GM23248 (cell line): ENCODE measurements around the gene ZSCAN4. TPM values are rescaled to one million over a fixed set of nuclear protein-coding genes. Genes with fewer than 3 reads are reported as not detected.

Experiments
- DNase-seq: peaks from one replicate; pipeline ENCODE4 v3.0.0-alpha.2; 2015
- H2AFZ ChIP-seq: fragments of 200-600 bp; sonication (generic); 2 replicates; pipeline ENCODE4 v1.6.1; 2016; ENCODE audit warnings: antibody characterized with exemption
- H3F3A ChIP-seq: fragments of 200-600 bp; sonication (generic); 2 replicates; pipeline ENCODE4 v1.6.1; 2016; ENCODE audit warnings: mild to moderate bottlenecking, antibody characterized with exemption, mixed run types; ENCODE audit not compliant: insufficient read depth
- H3K27ac ChIP-seq: fragments of 200-600 bp; sonication (generic); 2 replicates; pipeline ENCODE4 v1.5.1; 2016; ENCODE audit warnings: mild to moderate bottlenecking
- H3K27me3 ChIP-seq: fragments of 200-600 bp; sonication (generic); replicated peaks from 2 replicates; pipeline ENCODE4 v1.6.1; 2016; ENCODE audit warnings: mild to moderate bottlenecking; ENCODE audit not compliant: insufficient read depth
- H3K36me3 ChIP-seq: fragments of 200-600 bp; sonication (generic); 2 replicates; pipeline ENCODE4 v1.6.1; 2016; ENCODE audit warnings: low read depth, mild to moderate bottlenecking
- H3K4me1 ChIP-seq: fragments of 200-600 bp; sonication (generic); 2 replicates; pipeline ENCODE4 v1.6.1; 2016; ENCODE audit warnings: mild to moderate bottlenecking; ENCODE audit not compliant: insufficient read depth
- H3K4me2 ChIP-seq: fragments of 200-600 bp; sonication (generic); one replicate; pipeline ENCODE4 v1.6.1; 2016; ENCODE audit warnings: mild to moderate bottlenecking; ENCODE audit not compliant: unreplicated experiment
- H3K4me3 ChIP-seq: fragments of 200-600 bp; sonication (generic); 2 replicates; pipeline ENCODE4 v1.5.1; 2016; ENCODE audit warnings: mild to moderate bottlenecking
- H3K79me2 ChIP-seq: fragments of 200-600 bp; sonication (generic); 2 replicates; pipeline ENCODE4 v1.6.1; 2016; ENCODE audit warnings: mild to moderate bottlenecking; ENCODE audit not compliant: insufficient read depth
- H3K9ac ChIP-seq: fragments of 200-600 bp; sonication (generic); 2 replicates; pipeline ENCODE4 v1.6.1; 2016; ENCODE audit warnings: mild to moderate bottlenecking
- H3K9me2 ChIP-seq: fragments of 200-600 bp; sonication (generic); 2 replicates; pipeline ENCODE4 v1.6.1; 2016; ENCODE audit warnings: mixed run types, mild to moderate bottlenecking, moderate library complexity; ENCODE audit not compliant: insufficient read depth
- H3K9me3 ChIP-seq: fragments of 200-600 bp; sonication (generic); one replicate; pipeline ENCODE4 v1.6.1; 2017; ENCODE audit warnings: low read depth
- H4K20me1 ChIP-seq: fragments of 200-600 bp; sonication (generic); 2 replicates; pipeline ENCODE4 v1.6.0; 2016; ENCODE audit not compliant: insufficient read depth
- EZH2 ChIP-seq: fragments of 200-600 bp; sonication (generic); IDR thresholded peaks from 2 replicates; pipeline ENCODE4 v1.6.1; 2018; ENCODE audit warnings: antibody characterized with exemption, mild to moderate bottlenecking; ENCODE audit not compliant: insufficient read depth, poor library complexity, severe bottlenecking
- EZH2phosphoT487 ChIP-seq: fragments of 200-600 bp; sonication (generic); IDR thresholded peaks from 2 replicates; pipeline ENCODE4 v1.6.1; 2018; ENCODE audit warnings: antibody characterized with exemption, moderate library complexity, mild to moderate bottlenecking, low read depth; ENCODE audit not compliant: insufficient read depth
- WGBS, 2 experiments: methylation state at CpG; one replicate each; pipeline ENCODE4 v1.1.6; 2015 to 2017; ENCODE audit warnings: low lambda C conversion rate in 2 of 2, low coverage in 1 of 2; ENCODE audit errors: missing lambda C conversion rate in 2 of 2; 5-methylcytosine and 5-hydroxymethylcytosine counted together
- in situ Hi-C: fragments of 300-500 bp; cut with MboI; formaldehyde crosslinking; loops from 2 replicates; pipeline ENCODE4 v1.15.0; 2020
- polyA plus RNA-seq: library from polyadenylated mRNA; unstranded; fragments of >200 nt; fragmentation: Nextera tagmentation; extraction: Ambion mirVana; gene quantifications from 2 replicates; pipeline ENCODE4 v1.2.1, GENCODE V29; 2016
- total RNA-seq: library from RNA; depleted of rRNA; stranded (reverse); fragments of >200 nt; shearing (Covaris generic); gene quantifications from 2 replicates; pipeline ENCODE4 v1.2.3, GENCODE V29; 2014; rRNA removed

Gene ZSCAN4, protein sequence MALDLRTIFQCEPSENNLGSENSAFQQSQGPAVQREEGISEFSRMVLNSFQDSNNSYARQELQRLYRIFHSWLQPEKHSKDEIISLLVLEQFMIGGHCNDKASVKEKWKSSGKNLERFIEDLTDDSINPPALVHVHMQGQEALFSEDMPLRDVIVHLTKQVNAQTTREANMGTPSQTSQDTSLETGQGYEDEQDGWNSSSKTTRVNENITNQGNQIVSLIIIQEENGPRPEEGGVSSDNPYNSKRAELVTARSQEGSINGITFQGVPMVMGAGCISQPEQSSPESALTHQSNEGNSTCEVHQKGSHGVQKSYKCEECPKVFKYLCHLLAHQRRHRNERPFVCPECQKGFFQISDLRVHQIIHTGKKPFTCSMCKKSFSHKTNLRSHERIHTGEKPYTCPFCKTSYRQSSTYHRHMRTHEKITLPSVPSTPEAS
- not detected in 2 replicates for total RNA-seq
- polyA plus RNA-seq, result not detected in 2 replicates

DNA sequence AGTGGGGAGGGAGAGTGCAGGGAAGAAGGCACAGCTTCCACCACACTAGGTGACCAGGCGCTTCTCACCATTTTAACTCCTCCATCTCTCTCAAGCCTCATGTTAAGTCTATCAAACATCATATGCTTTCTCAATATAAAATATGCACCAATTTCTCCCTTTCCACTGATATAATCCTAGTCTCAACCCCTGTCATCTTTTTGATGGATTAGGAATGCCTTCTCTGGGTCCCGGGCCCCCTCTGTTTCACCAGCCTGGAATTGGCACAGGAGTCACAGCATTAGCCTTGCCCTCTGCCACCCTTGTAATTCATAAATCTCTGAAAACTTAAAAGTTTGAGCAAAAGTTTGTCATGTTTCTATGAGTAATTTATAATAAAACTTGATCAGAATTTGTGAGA, at the start of gene ZSCAN4:
TSS of gene ZSCAN4 (plus strand) at position 301 of the 400 bp plus-strand sequence. CDS start 7,211 bp downstream, outside the sequence.
- Histone ChIP-seq H3K27ac (no peak within 1 kb of the TSS), H4K20me1 (no peaks in the 10 kb centered on the region), H3K27me3 (no peaks in the 10 kb centered on the region), H3K4me3 (no peak within 1 kb of the TSS), H3K9ac (no peak within 1 kb of the TSS), H3K9me3 (no peaks in the 10 kb centered on the region), H3K79me2 (no peaks in the 10 kb centered on the region), H2AFZ (no peak within 1 kb of the TSS), H3K4me1 (0 out of 2 replicates have a peak, but pooled peaks cover 6% of the 10 kb centered on the region), H3K36me3 (no peaks in the 10 kb centered on the region), H3K4me2 (no peak within 1 kb of the TSS), H3F3A (peaks cover 11% of the 10 kb centered on the region), H3K9me2 (no peaks in the 10 kb centered on the region)
- TF ChIP-seq EZH2phosphoT487, result no peak
- in situ Hi-C loops, result no loop called here
- WGBS, 2 experiments, result 79 to 95% methylated on average over 2 of the region's 2 CpGs
- DNase-seq, result no peak

DNA sequence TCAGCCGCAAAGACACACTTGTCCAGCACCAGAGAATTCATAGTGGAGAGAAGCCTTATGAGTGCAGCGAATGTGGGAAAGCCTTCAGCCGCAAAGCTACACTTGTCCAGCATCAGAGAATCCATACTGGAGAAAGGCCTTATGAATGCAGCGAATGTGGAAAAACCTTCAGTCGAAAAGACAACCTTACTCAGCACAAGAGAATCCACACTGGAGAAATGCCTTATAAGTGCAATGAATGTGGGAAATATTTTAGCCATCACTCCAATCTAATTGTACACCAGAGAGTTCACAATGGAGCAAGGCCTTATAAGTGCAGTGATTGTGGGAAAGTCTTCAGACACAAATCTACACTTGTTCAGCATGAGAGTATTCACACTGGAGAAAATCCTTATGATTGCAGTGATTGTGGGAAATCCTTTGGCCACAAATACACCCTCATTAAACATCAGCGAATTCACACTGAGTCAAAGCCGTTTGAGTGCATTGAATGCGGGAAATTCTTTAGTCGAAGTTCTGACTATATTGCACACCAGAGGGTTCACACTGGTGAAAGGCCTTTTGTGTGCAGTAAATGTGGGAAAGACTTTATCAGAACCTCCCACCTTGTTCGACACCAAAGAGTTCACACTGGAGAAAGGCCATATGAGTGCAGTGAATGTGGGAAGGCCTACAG, 47.9 kb upstream of the ZSCAN4 start:
- H3K4me1 ChIP-seq, result no peaks in the 10 kb centered on the region
- no peak overlapping the region for H3K4me2 ChIP-seq
- DNase-seq, result peak; percentile 38
- peaks cover 100% of the 10 kb centered on the region for H3K79me2 ChIP-seq
- TF ChIP-seq EZH2phosphoT487, result no peak
- TF ChIP-seq EZH2, result no peak
- no peak overlapping the region for H3K4me3 ChIP-seq
- H3F3A ChIP-seq, result no peaks in the 10 kb centered on the region
- peaks cover 74% of the 10 kb centered on the region for H3K36me3 ChIP-seq
- no peaks in the 10 kb centered on the region for H4K20me1 ChIP-seq
- no peaks in the 10 kb centered on the region for H3K9me3 ChIP-seq
- 97 to 98% methylated on average over 10 of the region's 10 CpGs for WGBS, 2 experiments
- in situ Hi-C loops, result no loop called here
- H3K9ac ChIP-seq, result no peak overlapping the region
- no peaks in the 10 kb centered on the region for H3K27me3 ChIP-seq
- H3K9me2 ChIP-seq, result no peaks in the 10 kb centered on the region
- H3K27ac ChIP-seq, result no peak overlapping the region
- H2AFZ ChIP-seq, result no peak overlapping the region

DNA sequence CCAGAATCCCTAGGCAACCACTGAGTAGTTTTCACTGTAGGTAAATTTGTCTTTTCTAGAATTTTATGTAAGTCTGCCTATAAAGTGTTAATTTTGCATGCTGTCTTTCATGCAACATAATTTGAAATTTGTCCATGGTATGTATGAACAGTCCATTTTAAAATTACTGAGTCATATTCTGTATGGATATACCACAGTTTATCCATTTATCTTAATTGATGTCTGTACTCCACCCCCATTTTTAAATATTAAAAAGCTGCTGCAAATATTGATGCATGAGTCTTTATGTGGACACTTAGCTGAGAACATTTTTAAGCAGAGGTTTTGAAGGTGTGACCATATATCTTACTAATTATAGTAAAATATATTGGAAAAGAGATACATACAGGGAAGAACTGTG, 45.6 kb upstream of the ZSCAN4 start:
- Histone ChIP-seq H3K36me3 (peaks cover 57% of the 10 kb centered on the region), H4K20me1 (no peaks in the 10 kb centered on the region), H2AFZ (no peak overlapping the region), H3K4me1 (no peaks in the 10 kb centered on the region), H3K79me2 (peaks cover 82% of the 10 kb centered on the region), H3K4me3 (no peak overlapping the region), H3K9ac (no peak overlapping the region), H3K9me2 (no peaks in the 10 kb centered on the region), H3F3A (no peaks in the 10 kb centered on the region), H3K4me2 (no peak overlapping the region), H3K27ac (no peak overlapping the region), H3K9me3 (no peaks in the 10 kb centered on the region), H3K27me3 (no peaks in the 10 kb centered on the region)
- TF ChIP-seq EZH2 (no peak), EZH2phosphoT487 (no peak)
- in situ Hi-C loops, result no loop called here
- DNase-seq, result no peak

DNA sequence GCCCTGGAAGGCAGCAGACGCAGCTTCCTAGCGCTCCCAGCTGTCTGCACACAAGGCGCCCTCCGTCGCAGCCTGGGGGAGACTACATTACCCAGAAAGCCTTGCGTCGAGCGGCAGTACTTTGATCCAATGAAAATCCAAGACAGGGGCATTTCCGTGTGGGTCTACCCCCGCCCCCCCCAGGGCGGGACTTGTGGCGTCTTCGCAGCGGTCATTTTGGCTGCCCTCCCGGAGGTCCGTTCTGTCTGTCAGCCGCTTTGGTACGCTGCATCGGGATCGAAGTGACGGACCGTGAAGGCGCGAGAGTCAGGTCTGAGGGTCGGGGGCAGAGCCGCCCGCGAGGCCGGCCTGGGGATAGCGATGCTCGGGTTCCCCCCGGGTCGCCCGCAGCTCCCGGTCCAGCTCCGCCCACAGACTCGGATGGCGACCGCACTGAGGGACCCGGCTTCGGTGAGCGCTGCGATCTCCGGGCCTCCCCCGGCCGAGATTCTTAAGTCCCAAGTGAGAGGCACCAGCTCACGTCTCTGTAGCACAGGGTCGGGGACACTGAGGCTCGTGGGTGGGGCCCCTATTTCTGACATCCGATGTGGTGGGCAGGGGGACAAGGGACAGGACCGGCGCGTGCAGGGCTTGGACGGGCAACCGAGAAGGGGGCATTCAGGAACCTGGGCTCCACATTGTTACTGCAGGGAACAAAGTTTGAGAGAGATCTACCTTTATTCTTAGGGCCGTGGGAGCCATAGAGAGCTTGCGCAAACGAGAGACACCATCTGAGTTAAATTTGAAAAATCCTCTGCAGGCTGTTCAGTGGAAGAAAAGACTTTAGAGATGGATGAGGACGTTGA, 35.5 kb upstream of the ZSCAN4 start, which contains the start of gene ZNF211:
TSS of gene ZNF211 (plus strand) at position 182 of the 845 bp plus-strand sequence. CDS start at position 361, 179 bp downstream.
- peaks cover 28% of the 10 kb centered on the region for H3K36me3 ChIP-seq
- peak; percentile 98 for DNase-seq
- no peaks in the 10 kb centered on the region for H3K27me3 ChIP-seq
- peak within 1 kb of the TSS; percentile 84 for H3K4me2 ChIP-seq
- in situ Hi-C loops, result no loop called here
- H4K20me1 ChIP-seq, result no peaks in the 10 kb centered on the region
- peaks cover 6% of the 10 kb centered on the region; the same call in 1 of the 2 replicates for H3K4me1 ChIP-seq
- no peaks in the 10 kb centered on the region for H3K9me3 ChIP-seq
- no peaks in the 10 kb centered on the region for H3K9me2 ChIP-seq
- no peak for TF ChIP-seq EZH2
- WGBS, 2 experiments, result 1 to 2% methylated on average over 58 to 59 of the region's 59 CpGs
- H3F3A ChIP-seq, result peaks cover 4% of the 10 kb centered on the region; the same call in 1 of the 2 replicates
- H3K79me2 ChIP-seq, result peaks cover 47% of the 10 kb centered on the region
- peak within 1 kb of the TSS; percentile 99 for H3K4me3 ChIP-seq
- H3K9ac ChIP-seq, result peak within 1 kb of the TSS; percentile 87
- H2AFZ ChIP-seq, result peak within 1 kb of the TSS; percentile 99
- peak within 1 kb of the TSS; percentile 38 for H3K27ac ChIP-seq
